NB4 (cell line): ENCODE results near the gene PRG3.

Experiments used
- DNase-seq: peaks from one replicate; pipeline ENCODE4 v3.0.0; 2010; ENCODE audit warnings: low read depth
- H3K4me3 ChIP-seq: one replicate; pipeline ENCODE4 v1.5.1; 2011; ENCODE audit warnings: mild to moderate bottlenecking, low read depth, low read length, moderate library complexity
- CTCF ChIP-seq: IDR thresholded peaks from one replicate; pipeline ENCODE4 v1.5.1; 2012; ENCODE audit warnings: low read depth, low read length
- MAX ChIP-seq: IDR thresholded peaks from 2 replicates; pipeline ENCODE4 v1.6.1; 2011; ENCODE audit warnings: low read depth, low read length
- MYC ChIP-seq: IDR thresholded peaks from 2 replicates; pipeline ENCODE4 v1.6.1; 2011; ENCODE audit warnings: low read depth, low read length
- POLR2A ChIP-seq: IDR thresholded peaks from 2 replicates; pipeline ENCODE4 v1.6.1; 2011; ENCODE audit warnings: mild to moderate bottlenecking; ENCODE audit not compliant: insufficient read length; ENCODE audit errors: extremely low read depth

PRG3 gene

GRCh38 chr11:57377107-57377506, 3.8 kb downstream of the PRG3 start:
- H3K4me3 ChIP-seq: no peak overlapping the region
- no peak for DNase-seq
- TF ChIP-seq MAX (no peak), POLR2A (no peak), MYC (no peak), CTCF (no peak)

GRCh38 chr11:57376095-57377090, 4.6 kb downstream of the PRG3 start:
- no peak overlapping the region for H3K4me3 ChIP-seq

DNA sequence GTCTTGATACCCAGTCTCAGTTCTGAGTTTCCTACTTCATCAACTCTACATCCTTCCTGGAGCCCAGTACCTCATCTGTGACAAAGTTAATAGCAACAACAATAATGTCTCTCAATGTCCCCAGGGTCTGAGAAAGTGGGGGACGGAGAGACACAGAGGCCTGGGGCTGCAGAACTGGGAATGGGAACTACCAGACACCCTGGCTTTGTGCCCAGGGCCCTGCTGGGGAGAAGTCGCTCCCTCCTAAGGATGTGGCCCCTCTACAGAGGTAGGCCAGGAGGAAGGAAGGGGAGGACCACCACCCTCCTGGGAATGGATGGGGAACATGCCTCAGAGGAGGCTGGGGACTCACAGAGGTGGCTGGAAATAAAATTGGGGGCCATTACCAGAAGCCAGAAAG, 5.5 kb downstream of the PRG3 start:
- TF ChIP-seq MAX: no peak
- no peak for TF ChIP-seq POLR2A
- TF ChIP-seq CTCF: no peak
- TF ChIP-seq MYC: no peak
- no peak overlapping the region for H3K4me3 ChIP-seq
- DNase-seq: no peak

More at GRCh38 chr11:57376095-57377090, 4.6 kb downstream of the PRG3 start:
- DNase-seq: no peak
- no peak for TF ChIP-seq POLR2A
- TF ChIP-seq CTCF: no peak
- TF ChIP-seq MAX: no peak
- no peak for TF ChIP-seq MYC

- H3K4me3 ChIP-seq: no peak overlapping the region
- no peak for DNase-seq
- TF ChIP-seq POLR2A: no peak
- no peak for TF ChIP-seq MYC
- TF ChIP-seq MAX: no peak
- no peak for TF ChIP-seq CTCF
These were observed 6.0 kb downstream of the PRG3 start for GRCh38 chr11:57374966-57375365.

DNA sequence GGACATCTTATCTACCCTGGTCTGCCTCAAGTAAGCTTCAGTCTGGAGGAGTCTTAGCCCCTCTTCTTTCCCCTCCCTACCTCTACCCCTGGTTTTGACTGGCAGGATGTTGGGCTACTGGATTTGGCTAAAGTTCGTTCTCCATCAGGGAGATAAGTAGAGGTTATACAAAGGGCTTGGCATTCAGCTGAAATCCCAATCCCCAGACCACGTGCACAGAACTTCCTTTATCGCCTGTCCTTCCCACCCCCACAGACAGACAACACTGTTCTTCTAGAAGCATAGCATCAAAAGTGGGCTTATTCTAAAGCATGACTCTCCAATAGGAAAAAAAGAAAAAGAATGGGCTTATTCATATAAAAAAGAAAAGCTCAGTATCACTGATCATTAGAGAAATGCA, 7.8 kb downstream of the PRG3 start:
- H3K4me3 ChIP-seq: no peak overlapping the region
- TF ChIP-seq CTCF (no peak), POLR2A (no peak), MAX (no peak), MYC (no peak)
- no peak for DNase-seq
